Transverse colon (tissue), 4 donors: ENCODE measurements around the gene KXD1. TPM values are rescaled to one million over a fixed set of nuclear protein-coding genes. Genes with fewer than 3 reads are reported as not detected.

Experiments
- DNase-seq: peaks from one replicate; pipeline ENCODE4 v3.0.0-alpha.2; 2019
- H3K27ac ChIP-seq, 4 donors: fragments of 200-600 bp; sonication (generic); 2 replicates each; pipeline ENCODE4 v1.5.1; 2016 to 2018; ENCODE audit warnings: inconsistent platforms in 4 of 4
- H3K27me3 ChIP-seq: fragments of 200-600 bp; sonication (generic); 2 replicates; pipeline ENCODE4 v1.5.1; 2017; ENCODE audit warnings: inconsistent platforms
- H3K36me3 ChIP-seq, 4 donors: fragments of 200-600 bp; sonication (generic); 2 replicates each; pipeline ENCODE4 v1.5.1; 2017 to 2019; ENCODE audit warnings: inconsistent platforms in 4 of 4
- H3K4me1 ChIP-seq, 4 donors: fragments of 200-600 bp; sonication (generic); 2 replicates each; pipeline ENCODE4 v1.5.1; 2017 to 2020; ENCODE audit warnings: inconsistent platforms in 4 of 4
- H3K4me3 ChIP-seq, 4 donors: fragments of 200-600 bp; sonication (generic); 1 replicate in 1 of 4; 2 replicates in 3 of 4; pipeline versions ENCODE4 v1.5.1 to v1.6.1; 2017 to 2019; ENCODE audit warnings: inconsistent platforms in 4 of 4
- H3K9me3 ChIP-seq, 2 donors: fragments of 200-600 bp; sonication (generic); 2 replicates each; pipeline ENCODE4 v1.5.1; 2017 to 2019; ENCODE audit warnings: inconsistent platforms in 2 of 2
- EP300 ChIP-seq: sonication (generic); formaldehyde crosslinking; IDR thresholded peaks from one replicate; pipeline ENCODE4 v1.6.1; 2017; ENCODE audit warnings: antibody characterized with exemption, low read depth
- POLR2A ChIP-seq: fragments of 450-650 bp; IDR thresholded peaks from one replicate; pipeline ENCODE4 v1.6.1; 2016; ENCODE audit warnings: antibody characterized with exemption, mild to moderate bottlenecking, moderate library complexity
- POLR2AphosphoS5 ChIP-seq, 3 donors: sonication (generic); formaldehyde crosslinking; IDR thresholded peaks; one replicate each; pipeline ENCODE4 v1.6.1; 2016; ENCODE audit warnings: antibody characterized with exemption in 3 of 3
- WGBS, 2 donors: methylation state at CpG; one replicate each; pipeline ENCODE4 v1.1.5; 2018; ENCODE audit warnings: low coverage in 1 of 2; 5-methylcytosine and 5-hydroxymethylcytosine counted together
- in situ Hi-C, 4 donors: fragments of 200-750 bp; cut with MboI; loops; one replicate each; pipeline versions ENCODE4 v1.15.0 to v1.15.1; 2017; ENCODE audit warnings: low sequenced_read_pairs in 3 of 4, low pct_ligation_motif_present in 1 of 4, low pct_unique_long_range_greater_than_20kb in 1 of 4
- intact Hi-C: fragments of 100-400 bp; cut with DNase I; formaldehyde crosslinking; loops from one replicate; pipeline ENCODE4 v1.15.1; 2023; ENCODE audit warnings: low total_unique reads
- total RNA-seq, 4 donors: library from RNA; depleted of rRNA; stranded (reverse); fragments of >200 nt; gene quantifications; one replicate each; pipeline ENCODE4 v1.1.0, GENCODE V29; 2016
- TF ChIP-seq, protein P1 (sequence below), 5 experiments: fragments of 200-600 bp in 3 of 5; fragments of 450-650 bp in 2 of 5; sonication (generic) in 3 of 5; IDR thresholded peaks; 1 replicate in 2 of 5; 2 replicates in 3 of 5; pipeline ENCODE4 v1.5.1; 2016 to 2017; ENCODE audit warnings: antibody characterized with exemption in 5 of 5, inconsistent platforms in 3 of 5, mild to moderate bottlenecking in 2 of 5, moderate library complexity in 1 of 5

Gene KXD1, protein sequence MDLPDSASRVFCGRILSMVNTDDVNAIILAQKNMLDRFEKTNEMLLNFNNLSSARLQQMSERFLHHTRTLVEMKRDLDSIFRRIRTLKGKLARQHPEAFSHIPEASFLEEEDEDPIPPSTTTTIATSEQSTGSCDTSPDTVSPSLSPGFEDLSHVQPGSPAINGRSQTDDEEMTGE
- total RNA-seq = 100 to 1,000 TPM in 2 of 4 donors, 10 to 100 TPM in 2; 62.1 to 195 (median 98.0) TPM

DNA sequence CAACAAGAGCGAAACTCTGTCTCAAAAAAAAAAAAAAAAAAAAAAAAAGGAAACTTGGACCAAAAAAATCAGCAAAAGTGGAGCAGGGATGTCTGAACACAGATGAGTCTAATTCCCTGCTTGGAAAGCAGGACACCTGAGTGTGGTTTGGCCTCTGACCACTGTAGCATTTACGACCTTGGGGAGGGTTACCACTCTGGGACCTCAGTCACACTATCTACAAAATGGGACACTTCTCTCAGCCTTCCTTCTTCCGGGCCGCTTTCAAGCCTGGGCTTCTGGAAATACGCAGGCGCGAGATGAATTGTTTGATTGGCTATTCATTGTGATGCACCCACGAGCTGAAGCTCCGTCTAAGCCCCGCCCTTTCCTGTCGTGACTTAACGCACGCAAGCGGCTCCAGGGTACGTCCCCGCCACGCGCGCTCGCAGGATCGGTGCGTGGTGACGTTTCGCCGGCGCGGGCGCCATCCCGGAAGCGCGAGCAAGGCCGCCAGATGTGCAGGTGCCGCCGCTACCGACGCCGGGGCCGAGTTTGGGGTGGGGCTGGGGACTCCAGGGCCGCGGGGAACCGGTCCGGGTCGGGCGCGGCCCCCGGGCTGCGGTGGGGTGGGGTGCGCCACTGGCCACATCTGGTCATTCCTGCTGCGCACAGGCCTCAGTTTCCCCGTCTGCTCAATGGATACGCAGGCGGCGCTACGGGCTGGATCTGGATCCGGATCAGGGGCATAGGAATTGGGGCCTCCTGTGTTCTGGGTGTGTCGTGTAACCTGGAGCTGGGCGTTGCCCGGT is at the start of gene KXD1:
Gene KXD1, plus strand, starts transcription at position 460 of the 791 bp plus-strand sequence. CDS start 4,187 bp downstream, outside the sequence.
- WGBS, 2 donors = 0 to 2% methylated on average over 3 to 32 of the region's 58 CpGs
- intact Hi-C loops (no loop called here), in situ Hi-C loops (no loop called here)
- H3K36me3 ChIP-seq = peaks cover 0 to 3% (median 0%) of the 10 kb centered on the region in 4 donors
- H3K4me3 ChIP-seq = peak within 1 kb of the TSS; percentile 58 to 90 (median 74)
- TF ChIP-seq EP300 = peak; percentile 47
- peak; percentile 84 for TF ChIP-seq POLR2A
- TF ChIP-seq POLR2AphosphoS5 (IDR thresholded peaks at IDR 0.05) = peak; percentile 87 to 98 (median 95)
- TF ChIP-seq, protein P1, sequence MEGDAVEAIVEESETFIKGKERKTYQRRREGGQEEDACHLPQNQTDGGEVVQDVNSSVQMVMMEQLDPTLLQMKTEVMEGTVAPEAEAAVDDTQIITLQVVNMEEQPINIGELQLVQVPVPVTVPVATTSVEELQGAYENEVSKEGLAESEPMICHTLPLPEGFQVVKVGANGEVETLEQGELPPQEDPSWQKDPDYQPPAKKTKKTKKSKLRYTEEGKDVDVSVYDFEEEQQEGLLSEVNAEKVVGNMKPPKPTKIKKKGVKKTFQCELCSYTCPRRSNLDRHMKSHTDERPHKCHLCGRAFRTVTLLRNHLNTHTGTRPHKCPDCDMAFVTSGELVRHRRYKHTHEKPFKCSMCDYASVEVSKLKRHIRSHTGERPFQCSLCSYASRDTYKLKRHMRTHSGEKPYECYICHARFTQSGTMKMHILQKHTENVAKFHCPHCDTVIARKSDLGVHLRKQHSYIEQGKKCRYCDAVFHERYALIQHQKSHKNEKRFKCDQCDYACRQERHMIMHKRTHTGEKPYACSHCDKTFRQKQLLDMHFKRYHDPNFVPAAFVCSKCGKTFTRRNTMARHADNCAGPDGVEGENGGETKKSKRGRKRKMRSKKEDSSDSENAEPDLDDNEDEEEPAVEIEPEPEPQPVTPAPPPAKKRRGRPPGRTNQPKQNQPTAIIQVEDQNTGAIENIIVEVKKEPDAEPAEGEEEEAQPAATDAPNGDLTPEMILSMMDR (IDR thresholded peaks at IDR 0.05) = no peak
- peak within 1 kb of the TSS; percentile 92 to 97 (median 94) for H3K27ac ChIP-seq
- peak; percentile 98 for DNase-seq
- H3K27me3 ChIP-seq = no peaks in the 10 kb centered on the region
- peaks cover 5 to 19% (median 10%) of the 10 kb centered on the region in 4 donors for H3K4me1 ChIP-seq
- H3K9me3 ChIP-seq = no peaks in the 10 kb centered on the region

DNA sequence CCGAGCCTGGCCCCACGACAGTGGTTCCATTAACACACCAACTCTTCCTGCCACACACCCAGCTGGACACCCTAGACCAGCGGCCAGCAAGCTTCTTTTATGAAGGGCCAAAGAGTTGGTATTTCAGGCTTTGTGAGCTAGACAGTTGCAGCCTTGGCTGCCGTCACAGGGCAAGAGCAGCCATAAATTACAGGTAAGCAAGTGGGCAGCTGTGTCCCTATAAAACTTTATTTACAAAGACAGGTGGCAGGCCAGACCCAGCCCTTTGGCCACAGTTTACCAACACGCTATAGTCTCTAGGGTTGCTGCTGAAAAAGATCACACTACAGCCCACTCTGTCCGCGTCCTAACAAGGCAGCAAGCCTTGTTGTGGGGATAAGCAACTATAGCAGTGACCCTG is 49.1 kb upstream of the KXD1 start:
- no peaks in the 10 kb centered on the region for H3K9me3 ChIP-seq
- intact Hi-C loops (no loop called here), in situ Hi-C loops (no loop called here)
- H3K4me1 ChIP-seq = peaks cover 56 to 74% (median 63%) of the 10 kb centered on the region in 4 donors
- WGBS, 2 donors = 74% methylated on average over 7 of the region's 7 CpGs; no CpG with 5 or more reads in 1 of the 2 donors
- peak overlapping the region; percentile 70 to 79 (median 77) for H3K27ac ChIP-seq
- no peaks in the 10 kb centered on the region for H3K36me3 ChIP-seq
- TF ChIP-seq, protein P1 (IDR thresholded peaks at IDR 0.05) = no peak
- no peak for TF ChIP-seq POLR2A
- DNase-seq = no peak
- H3K27me3 ChIP-seq = no peaks in the 10 kb centered on the region
- no peak overlapping the region for H3K4me3 ChIP-seq

GRCh38 chr19:18510216-18510615 is 47.5 kb upstream of the KXD1 start:
- DNase-seq = no peak
- Histone ChIP-seq H3K27me3 (no peaks in the 10 kb centered on the region), H3K36me3 (no peaks in the 10 kb centered on the region), H3K9me3 (no peaks in the 10 kb centered on the region), H3K27ac (peak overlapping the region in 1 of 4 donors; percentile 10), H3K4me3 (no peak overlapping the region), H3K4me1 (peaks cover 52 to 74% (median 62%) of the 10 kb centered on the region in 4 donors)
- intact Hi-C loops = loop anchor here (10.0 kb wide), 1 partner anchor 45 kb away; no protein-coding TSS in a partner anchor
- in situ Hi-C loops = no loop called here
- no peak for TF ChIP-seq POLR2A
- WGBS, 2 donors = 91 to 100% methylated on average over 2 to 8 of the region's 8 CpGs

GRCh38 chr19:18513868-18514267 is 43.8 kb upstream of the KXD1 start:
- H3K4me3 ChIP-seq = no peak overlapping the region
- WGBS, 2 donors = 71 to 72% methylated on average over 2 to 11 of the region's 11 CpGs
- intact Hi-C loops = loop anchor here (10.0 kb wide), 1 partner anchor 49 kb away; no protein-coding TSS in a partner anchor
- no peaks in the 10 kb centered on the region for H3K36me3 ChIP-seq
- in situ Hi-C loops = no loop called here
- TF ChIP-seq, protein P1 (IDR thresholded peaks at IDR 0.05) = no peak
- TF ChIP-seq POLR2AphosphoS5 (IDR thresholded peaks at IDR 0.05) = no peak
- no peak for TF ChIP-seq POLR2A
- TF ChIP-seq EP300 = no peak
- peak overlapping the region; percentile 4 to 67 (median 48) for H3K27ac ChIP-seq
- DNase-seq = no peak
- no peaks in the 10 kb centered on the region for H3K9me3 ChIP-seq
- no peaks in the 10 kb centered on the region for H3K27me3 ChIP-seq
- peaks cover 24 to 69% (median 39%) of the 10 kb centered on the region in 4 donors for H3K4me1 ChIP-seq
